Right atrium auricular region (tissue), 2 donors: ENCODE data around the gene CYP39A1. TPM values are rescaled to one million over a fixed set of nuclear protein-coding genes. Genes with fewer than 3 reads are reported as not detected.

Experiments
- DNase-seq: peaks from one replicate; pipeline ENCODE4 v3.0.0-alpha.2; 2019; ENCODE audit warnings: low spot score
- H3K27ac ChIP-seq, 2 donors: fragments of 200-600 bp; sonication (generic); 1 replicate in 1 of 2; 2 replicates in 1 of 2; pipeline ENCODE4 v1.5.1; 2016 to 2019
- H3K27me3 ChIP-seq, 2 donors: fragments of 200-600 bp; sonication (generic); one replicate each; pipeline versions ENCODE4 v1.5.1 to v1.6.0; 2017 to 2019
- H3K36me3 ChIP-seq: fragments of 200-600 bp; sonication (generic); one replicate; pipeline ENCODE4 v1.5.1; 2016
- H3K4me1 ChIP-seq, 2 donors: fragments of 200-600 bp; sonication (generic); one replicate each; pipeline versions ENCODE4 v1.5.1 to v1.6.0; 2017 to 2019
- H3K4me3 ChIP-seq, 2 donors: fragments of 200-600 bp; sonication (generic); 1 replicate in 1 of 2; 2 replicates in 1 of 2; pipeline ENCODE4 v1.5.1; 2017 to 2019; ENCODE audit warnings: mild to moderate bottlenecking in 1 of 2, moderate library complexity in 1 of 2
- H3K9me3 ChIP-seq, 2 donors: fragments of 200-600 bp; sonication (generic); one replicate each; pipeline ENCODE4 v1.5.1; 2019
- total RNA-seq, 2 donors: library from RNA; depleted of rRNA; stranded (reverse); fragments of >200 nt; gene quantifications; one replicate each; pipeline ENCODE4 v1.1.0, GENCODE V29; 2016
- TF ChIP-seq, protein P1 (sequence below), 2 donors: fragments of 200-600 bp; sonication (generic); IDR thresholded peaks; one replicate each; pipeline ENCODE4 v1.5.1; 2019; ENCODE audit warnings: antibody characterized with exemption in 2 of 2

CYP39A1 gene
- total RNA-seq, 2 donors from 2014 or later: 6.3 to 7.0 TPM

DNA sequence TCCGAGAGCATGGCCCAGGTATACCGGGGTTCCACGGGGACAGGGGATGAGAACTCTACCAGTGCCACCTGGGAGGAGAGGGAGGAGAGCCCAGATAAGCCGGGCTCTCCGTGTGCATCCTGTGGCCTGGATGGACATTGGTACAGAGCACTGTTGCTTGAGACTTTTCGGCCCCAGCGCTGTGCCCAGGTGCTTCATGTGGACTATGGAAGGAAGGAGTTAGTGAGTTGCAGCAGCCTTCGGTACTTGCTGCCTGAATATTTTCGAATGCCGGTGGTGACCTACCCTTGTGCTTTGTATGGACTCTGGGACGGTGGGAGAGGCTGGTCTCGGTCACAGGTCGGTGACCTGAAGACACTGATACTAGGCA is 36.3 kb upstream of the CYP39A1 start:
- no peak for DNase-seq
- Histone ChIP-seq H3K27ac (no peak overlapping the region), H3K9me3 (no peaks in the 10 kb centered on the region), H3K4me1 (no peaks in the 10 kb centered on the region), H3K27me3 (no peaks in the 10 kb centered on the region), H3K4me3 (no peak overlapping the region), H3K36me3 (no peaks in the 10 kb centered on the region)
- TF ChIP-seq, protein P1, sequence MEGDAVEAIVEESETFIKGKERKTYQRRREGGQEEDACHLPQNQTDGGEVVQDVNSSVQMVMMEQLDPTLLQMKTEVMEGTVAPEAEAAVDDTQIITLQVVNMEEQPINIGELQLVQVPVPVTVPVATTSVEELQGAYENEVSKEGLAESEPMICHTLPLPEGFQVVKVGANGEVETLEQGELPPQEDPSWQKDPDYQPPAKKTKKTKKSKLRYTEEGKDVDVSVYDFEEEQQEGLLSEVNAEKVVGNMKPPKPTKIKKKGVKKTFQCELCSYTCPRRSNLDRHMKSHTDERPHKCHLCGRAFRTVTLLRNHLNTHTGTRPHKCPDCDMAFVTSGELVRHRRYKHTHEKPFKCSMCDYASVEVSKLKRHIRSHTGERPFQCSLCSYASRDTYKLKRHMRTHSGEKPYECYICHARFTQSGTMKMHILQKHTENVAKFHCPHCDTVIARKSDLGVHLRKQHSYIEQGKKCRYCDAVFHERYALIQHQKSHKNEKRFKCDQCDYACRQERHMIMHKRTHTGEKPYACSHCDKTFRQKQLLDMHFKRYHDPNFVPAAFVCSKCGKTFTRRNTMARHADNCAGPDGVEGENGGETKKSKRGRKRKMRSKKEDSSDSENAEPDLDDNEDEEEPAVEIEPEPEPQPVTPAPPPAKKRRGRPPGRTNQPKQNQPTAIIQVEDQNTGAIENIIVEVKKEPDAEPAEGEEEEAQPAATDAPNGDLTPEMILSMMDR (IDR thresholded peaks at IDR 0.05): no peak

DNA sequence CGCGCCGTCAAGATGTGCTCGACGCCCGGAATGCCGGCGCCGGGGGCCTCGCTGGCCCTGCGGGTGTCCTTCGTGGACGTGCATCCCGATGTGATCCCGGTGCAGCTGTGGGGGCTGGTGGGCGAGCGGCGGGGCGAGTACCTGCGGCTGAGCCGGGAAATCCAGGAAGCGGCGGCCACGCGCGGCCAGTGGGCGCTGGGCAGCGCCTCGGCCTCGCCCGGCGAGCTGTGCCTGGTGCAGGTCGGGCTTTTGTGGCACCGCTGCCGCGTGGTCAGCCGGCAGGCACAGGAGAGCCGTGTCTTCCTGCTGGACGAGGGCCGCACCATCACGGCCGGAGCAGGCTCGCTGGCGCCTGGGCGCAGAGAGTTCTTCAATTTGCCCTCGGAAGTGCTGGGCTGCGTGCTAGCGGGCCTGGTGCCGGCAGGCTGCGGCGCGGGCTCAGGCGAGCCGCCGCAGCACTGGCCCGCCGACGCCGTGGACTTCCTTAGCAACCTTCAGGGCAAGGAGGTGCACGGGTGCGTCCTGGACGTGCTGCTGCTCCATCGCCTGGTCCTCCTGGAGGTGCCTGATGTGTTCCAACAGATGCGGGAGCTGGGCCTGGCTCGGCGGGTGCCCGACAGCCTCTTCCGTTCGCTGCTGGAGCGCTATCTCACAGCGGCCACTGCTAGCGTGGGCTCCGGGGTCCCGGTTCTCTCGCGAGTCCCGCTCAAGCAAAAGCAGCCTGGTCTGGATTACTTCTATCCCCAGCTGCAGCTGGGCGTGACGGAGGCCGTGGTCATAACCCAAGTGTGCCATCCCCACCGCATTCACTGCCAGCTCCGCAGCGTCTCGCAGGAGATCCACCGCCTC is 35.7 kb upstream of the CYP39A1 start:
- Histone ChIP-seq H3K4me3 (no peak overlapping the region), H3K9me3 (no peaks in the 10 kb centered on the region), H3K4me1 (no peaks in the 10 kb centered on the region), H3K27me3 (no peaks in the 10 kb centered on the region), H3K27ac (no peak overlapping the region), H3K36me3 (no peaks in the 10 kb centered on the region)
- TF ChIP-seq, protein P1 (IDR thresholded peaks at IDR 0.05): no peak
- DNase-seq: no peak

DNA sequence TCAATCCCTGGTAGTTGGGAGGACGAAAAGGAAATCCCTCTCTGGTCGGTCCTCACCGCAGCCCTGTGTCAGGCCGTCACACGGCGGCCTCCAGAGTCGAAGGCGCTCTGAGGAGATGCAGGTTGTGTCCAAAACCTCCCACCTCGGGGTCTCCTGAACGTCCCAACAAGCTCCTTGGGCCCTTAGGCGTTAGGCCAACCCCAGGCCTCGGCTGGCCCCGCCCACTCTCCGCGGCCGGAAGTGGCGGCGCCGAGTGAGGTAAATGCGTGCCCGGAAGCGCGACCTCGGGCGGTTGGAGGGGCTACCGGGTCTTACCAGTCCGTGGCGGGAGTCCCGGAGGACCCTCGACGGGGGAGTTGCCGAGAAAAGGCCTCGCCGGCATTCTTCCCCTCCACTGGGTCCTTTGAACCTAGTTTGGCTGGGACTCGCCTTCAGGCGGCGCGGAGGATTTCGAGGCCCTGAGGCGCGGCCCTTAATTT is 35.0 kb upstream of the CYP39A1 start, which contains the start of gene TDRD6:
Gene TDRD6 (plus strand): TSS at position 267 of the 479 bp plus-strand sequence. CDS start 244 bp downstream, outside the sequence.
- H3K4me3 ChIP-seq: no peak within 1 kb of the TSS
- H3K27ac ChIP-seq: no peak within 1 kb of the TSS
- H3K4me1 ChIP-seq: no peaks in the 10 kb centered on the region
- no peak for DNase-seq
- TF ChIP-seq, protein P1 (IDR thresholded peaks at IDR 0.05): no peak
- no peaks in the 10 kb centered on the region for H3K36me3 ChIP-seq
- no peaks in the 10 kb centered on the region for H3K9me3 ChIP-seq
- H3K27me3 ChIP-seq: no peaks in the 10 kb centered on the region

DNA sequence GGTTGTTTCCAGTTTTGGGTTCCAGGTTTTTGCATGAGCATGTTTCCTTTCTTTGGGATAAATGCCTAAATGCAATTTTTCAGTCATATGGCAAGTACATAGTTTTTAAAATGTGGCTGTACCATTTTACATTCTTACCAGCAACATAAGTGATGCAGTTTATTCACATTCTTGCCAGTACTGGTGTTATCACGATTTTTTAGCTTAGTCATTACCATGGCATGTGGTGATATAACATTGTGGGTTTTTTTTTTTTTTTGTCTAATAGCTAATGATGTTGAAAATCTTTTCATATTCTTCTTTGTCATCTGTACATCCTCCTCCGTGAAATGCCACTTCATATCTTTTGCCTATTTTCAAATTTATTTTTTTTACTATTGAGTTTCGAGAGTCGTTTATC is 32.2 kb upstream of the CYP39A1 start:
- Histone ChIP-seq H3K4me3 (no peak overlapping the region), H3K27ac (no peak overlapping the region), H3K4me1 (no peaks in the 10 kb centered on the region), H3K9me3 (no peaks in the 10 kb centered on the region), H3K36me3 (no peaks in the 10 kb centered on the region), H3K27me3 (no peaks in the 10 kb centered on the region)
- TF ChIP-seq, protein P1 (IDR thresholded peaks at IDR 0.05): no peak
- DNase-seq: no peak

DNA sequence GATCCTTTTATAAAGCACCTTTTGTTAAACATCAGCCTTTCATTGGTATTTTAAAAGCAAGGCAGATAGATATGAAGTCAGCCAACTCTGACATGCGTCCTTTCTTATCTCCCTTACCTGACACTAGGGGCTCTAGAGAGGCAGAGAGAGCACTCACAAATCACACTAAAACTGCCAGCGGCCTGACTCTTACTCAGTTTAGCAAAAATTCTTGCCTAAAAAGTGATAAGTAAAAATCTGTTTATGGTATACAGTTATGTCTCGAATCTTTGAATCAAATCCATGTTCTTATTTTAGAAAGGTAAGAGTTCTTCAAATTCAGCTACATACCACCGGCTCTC is 24.7 kb upstream of the CYP39A1 start:
- no peak for DNase-seq
- Histone ChIP-seq H3K36me3 (peaks cover 17% of the 10 kb centered on the region), H3K4me1 (no peaks in the 10 kb centered on the region), H3K4me3 (no peak overlapping the region), H3K27me3 (no peaks in the 10 kb centered on the region), H3K27ac (no peak overlapping the region), H3K9me3 (no peaks in the 10 kb centered on the region)
- TF ChIP-seq, protein P1 (IDR thresholded peaks at IDR 0.05): no peak
